H1 (cell line): Measurements from ENCODE around the gene TNPO2. TPM values are rescaled to one million over a fixed set of nuclear protein-coding genes. Genes with fewer than 3 reads are reported as not detected.
A peak's percentile ranks its signal among the peaks of the same experiment; 100 is the strongest.

Experiments
- CTCF ChIA-PET: fragments of 300-600 bp; sonication (Branson Sonifier 250); formaldehyde crosslinking; loops from one replicate; lab custom pipeline; 2021; ENCODE audit not compliant: partially characterized antibody; lab: Charles Lee
- POLR2A ChIA-PET: fragments of 300-600 bp; sonication (Branson Sonifier 250); formaldehyde crosslinking; loops from one replicate; lab custom pipeline; 2021; ENCODE audit warnings: inconsistent platforms; ENCODE audit not compliant: partially characterized antibody; lab: Charles Lee
- DNase-seq, 2 experiments: peaks; one replicate each; pipeline versions ENCODE4 v3.0.0 to v3.0.0-alpha.2; 2010 to 2022; ENCODE audit warnings: low spot score in 2 of 2, low read depth in 1 of 2, mixed read lengths in 1 of 2
- FAIRE-seq: peaks from 2 replicates; lab custom pipeline; 2011; peaks lifted over from hg19 to GRCh38; lab: Jason Lieb, UNC
- H2AFZ ChIP-seq: 2 replicates; pipeline ENCODE4 v1.8.1; 2012; ENCODE audit warnings: low read length, inconsistent platforms
- H2AK5ac ChIP-seq: 2 replicates; pipeline ENCODE4 v1.6.1; 2013; ENCODE audit warnings: low read depth, low read length
- H2BK120ac ChIP-seq: replicated peaks from 2 replicates; pipeline ENCODE3; 2013; ENCODE audit warnings: low read depth, low read length, inconsistent platforms
- H2BK12ac ChIP-seq: 2 replicates; pipeline ENCODE4 v1.6.1; 2013; ENCODE audit warnings: low read depth, low read length
- H2BK15ac ChIP-seq: 2 replicates; pipeline ENCODE4 v1.6.1; 2013; ENCODE audit warnings: low read length
- H2BK20ac ChIP-seq: 2 replicates; pipeline ENCODE4 v1.6.1; 2013; ENCODE audit warnings: low read length
- H2BK5ac ChIP-seq: 2 replicates; pipeline ENCODE4 v1.6.1; 2013; ENCODE audit warnings: low read depth, low read length
- H3K14ac ChIP-seq: 2 replicates; pipeline ENCODE4 v1.6.1; 2013; ENCODE audit warnings: inconsistent platforms; ENCODE audit not compliant: insufficient read length
- H3K18ac ChIP-seq: 2 replicates; pipeline ENCODE4 v1.6.1; 2013; ENCODE audit warnings: low read length; ENCODE audit errors: extremely low read depth
- H3K23ac ChIP-seq: 2 replicates; pipeline ENCODE4 v1.6.1; 2013; ENCODE audit warnings: inconsistent platforms; ENCODE audit not compliant: insufficient read length
- H3K23me2 ChIP-seq: 2 replicates; pipeline ENCODE4 v1.6.1; 2013; ENCODE audit warnings: low read depth, low read length
- H3K27ac ChIP-seq: 2 replicates; pipeline ENCODE4 v1.6.1; 2011; ENCODE audit warnings: low read depth, low read length, inconsistent platforms
- H3K27me3 ChIP-seq, 4 experiments: replicated peaks in 1 of 4; 1 replicate in 1 of 4; 2 replicates in 3 of 4; pipeline versions ENCODE4 v1.6.1 to v1.8.1; 2011 to 2013; ENCODE audit warnings: low read length in 3 of 4, mild to moderate bottlenecking in 3 of 4, inconsistent platforms in 2 of 4, mixed read lengths in 2 of 4, moderate library complexity in 1 of 4; ENCODE audit not compliant: control insufficient read depth in 3 of 4, insufficient read depth in 3 of 4; ENCODE audit errors: extremely low read depth in 1 of 4
- H3K36me3 ChIP-seq, 4 experiments: 2 replicates each; pipeline versions ENCODE4 v1.6.1 to v1.8.1; 2011 to 2013; ENCODE audit warnings: mild to moderate bottlenecking in 4 of 4, low read length in 3 of 4, moderate library complexity in 2 of 4, control low read depth in 1 of 4, inconsistent platforms in 1 of 4; ENCODE audit not compliant: insufficient read depth in 4 of 4, control insufficient read depth in 2 of 4
- H3K4ac ChIP-seq: replicated peaks from 2 replicates; pipeline ENCODE3; 2013; ENCODE audit warnings: low read length, low read depth, mixed read lengths, inconsistent platforms; ENCODE audit not compliant: insufficient read length
- H3K4me1 ChIP-seq, 4 experiments: replicated peaks in 1 of 4; 1 replicate in 1 of 4; 2 replicates in 3 of 4; pipeline versions ENCODE4 v1.6.1 to v1.8.1; 2011 to 2013; ENCODE audit warnings: low read length in 3 of 4, inconsistent platforms in 2 of 4, mixed read lengths in 1 of 4; ENCODE audit not compliant: insufficient read depth in 4 of 4, control insufficient read depth in 3 of 4
- H3K4me2 ChIP-seq, 2 experiments: 2 replicates each; pipeline versions ENCODE4 v1.6.1 to v1.8.1; 2011 to 2013; ENCODE audit warnings: low read depth in 2 of 2, low read length in 2 of 2, control low read depth in 1 of 2, inconsistent platforms in 1 of 2, mild to moderate bottlenecking in 1 of 2; ENCODE audit not compliant: insufficient read depth in 1 of 2
- H3K4me3 ChIP-seq, 4 experiments: fragments of 200-600, 300-600 bp in 1 of 4; sonication (generic), shearing (Covaris generic), sonication (Bioruptor Twin) in 1 of 4; 2 replicates each; pipeline versions ENCODE4 v1.5.1 to v1.8.1; 2011 to 2016; ENCODE audit warnings: low read length in 4 of 4, low read depth in 3 of 4, control low read depth in 2 of 4, inconsistent platforms in 2 of 4, mild to moderate bottlenecking in 2 of 4, mixed read lengths in 1 of 4, moderate library complexity in 1 of 4; ENCODE audit not compliant: insufficient read depth in 2 of 4; ENCODE audit errors: extremely low read depth in 1 of 4
- H3K56ac ChIP-seq: replicated peaks from 2 replicates; pipeline ENCODE3; 2013; ENCODE audit warnings: low read depth, mild to moderate bottlenecking, mixed read lengths, low read length, inconsistent platforms; ENCODE audit not compliant: insufficient read length
- H3K79me1 ChIP-seq: 2 replicates; pipeline ENCODE4 v1.6.1; 2013; ENCODE audit warnings: low read depth, low read length, control low read depth
- H3K79me2 ChIP-seq, 2 experiments: 2 replicates each; pipeline versions ENCODE4 v1.6.1 to v1.8.1; 2012 to 2013; ENCODE audit warnings: low read length in 2 of 2, mild to moderate bottlenecking in 2 of 2, inconsistent platforms in 1 of 2; ENCODE audit not compliant: insufficient read depth in 2 of 2, control insufficient read depth in 1 of 2
- H3K9ac ChIP-seq, 4 experiments: replicated peaks in 1 of 4; 1 replicate in 1 of 4; 2 replicates in 3 of 4; pipeline versions ENCODE4 v1.6.1 to v1.8.1; 2011 to 2013; ENCODE audit warnings: low read depth in 3 of 4, low read length in 3 of 4, control low read depth in 2 of 4, mild to moderate bottlenecking in 2 of 4, moderate library complexity in 2 of 4, inconsistent platforms in 1 of 4; ENCODE audit errors: extremely low read depth in 1 of 4
- H3K9me3 ChIP-seq, 2 experiments: 2 replicates each; pipeline versions ENCODE4 v1.6.1 to v1.8.1; 2012 to 2013; ENCODE audit warnings: mild to moderate bottlenecking in 2 of 2, moderate library complexity in 2 of 2, control low read depth in 1 of 2, inconsistent platforms in 1 of 2, low read depth in 1 of 2, low read length in 1 of 2, mixed read lengths in 1 of 2; ENCODE audit not compliant: insufficient read depth in 2 of 2
- H4K20me1 ChIP-seq, 2 experiments: replicated peaks in 1 of 2; 2 replicates each; pipeline versions ENCODE3 to v1.8.1; 2011 to 2013; ENCODE audit warnings: inconsistent platforms in 2 of 2, low read length in 2 of 2, mild to moderate bottlenecking in 1 of 2; ENCODE audit not compliant: insufficient read depth in 2 of 2, control insufficient read depth in 1 of 2
- H4K5ac ChIP-seq: 2 replicates; pipeline ENCODE4 v1.6.1; 2013; ENCODE audit warnings: low read length, low read depth, mixed read lengths, inconsistent platforms; ENCODE audit not compliant: insufficient read length
- H4K8ac ChIP-seq: 2 replicates; pipeline ENCODE4 v1.8.0; 2013; ENCODE audit warnings: mild to moderate bottlenecking, moderate library complexity, low read length, inconsistent platforms; ENCODE audit not compliant: insufficient read depth; ENCODE audit errors: extremely low read depth
- H4K91ac ChIP-seq: replicated peaks from 2 replicates; pipeline ENCODE3; 2013; ENCODE audit warnings: low read length, mixed read lengths, inconsistent platforms; ENCODE audit not compliant: insufficient read length
- GABPA ChIP-seq: IDR thresholded peaks from 2 replicates; pipeline ENCODE4 v1.6.1; 2011; ENCODE audit warnings: mild to moderate bottlenecking, low read length, moderate library complexity, borderline replicate concordance; ENCODE audit not compliant: insufficient read depth
- HDAC6 ChIP-seq: IDR thresholded peaks from one replicate; pipeline ENCODE4 v1.7.1; 2012; ENCODE audit warnings: low read depth, mild to moderate bottlenecking, inconsistent platforms, low read length, moderate library complexity
- KDM5A ChIP-seq: fragments of 200-600 bp; IDR thresholded peaks from 2 replicates; pipeline ENCODE4 v1.7.1; 2012; ENCODE audit warnings: mild to moderate bottlenecking, low read length, inconsistent platforms, mixed read lengths
- POLR2AphosphoS5 ChIP-seq: IDR thresholded peaks from 2 replicates; pipeline ENCODE4 v1.6.1; 2011; ENCODE audit warnings: low read depth, low read length
- SAP30 ChIP-seq: fragments of 300-600 bp; sonication (generic); IDR thresholded peaks from 2 replicates; pipeline ENCODE4 v1.7.1; 2012; ENCODE audit warnings: low read length, moderate library complexity, mild to moderate bottlenecking, inconsistent platforms; ENCODE audit not compliant: insufficient read depth, insufficient replicate concordance
- SIX5 ChIP-seq: IDR thresholded peaks from 2 replicates; pipeline ENCODE4 v1.6.1; 2011; ENCODE audit warnings: mild to moderate bottlenecking, low read depth, low read length
- TAF7 ChIP-seq: optimal IDR thresholded peaks from 2 replicates; pipeline ENCODE3; 2011; ENCODE audit warnings: low read depth, mild to moderate bottlenecking, inconsistent platforms, low read length, moderate library complexity, borderline replicate concordance
- TEAD4 ChIP-seq: IDR thresholded peaks from 2 replicates; pipeline ENCODE4 v1.6.1; 2012; ENCODE audit warnings: low read depth, low read length, inconsistent platforms, mixed read lengths
- WGBS, 2 experiments: shearing (Covaris generic) in 1 of 2; methylation state at CpG; one replicate each; pipeline versions ENCODE4 v1.1.6 to v1.1.7; 2013 to 2015; ENCODE audit warnings: low lambda C conversion rate in 2 of 2, mixed read lengths in 2 of 2, inconsistent platforms in 1 of 2, low coverage in 1 of 2, missing lambda C conversion rate in 1 of 2; ENCODE audit not compliant: insufficient replicate concordance in 2 of 2, insufficient coverage in 1 of 2, insufficient read length in 1 of 2; ENCODE audit errors: extremely low coverage in 1 of 2, missing lambda C conversion rate in 1 of 2; 5-methylcytosine and 5-hydroxymethylcytosine counted together
- polyA plus RNA-seq, 7 experiments: library from polyadenylated mRNA; depleted of rRNA in 3 of 7; stranded (reverse) in 5 of 7; unstranded in 2 of 7; fragments of >200 nt in 5 of 7; fragments of 200-250 nt in 2 of 7; gene quantifications; 1 replicate in 5 of 7; 2 replicates in 1 of 7; 4 replicates in 1 of 7; pipeline versions ENCODE4 v1.2.1 to v1.2.3, GENCODE V29; 2011 to 2013; ENCODE audit warnings: missing spikeins in 2 of 7, mixed read lengths in 2 of 7
- total RNA-seq: library from RNA; stranded (reverse); fragmentation: NEBNext Ultra II Directional; extraction: Animal tissue kit (Norgen Biotek cat#: 25700); gene quantifications from 2 replicates; pipeline ENCODE4 v1.2.1, GENCODE V29; 2021
- TF ChIP-seq, protein P1 (sequence below): IDR thresholded peaks from 2 replicates; pipeline ENCODE4 v1.6.1; 2012; ENCODE audit warnings: inconsistent platforms

TNPO2 gene
- total and polyA plus RNA-seq, 2 of the 8 experiments (the other 6 are each of a cell fraction or from before 2014, with no cell fraction given), result 112 to 121 TPM

DNA sequence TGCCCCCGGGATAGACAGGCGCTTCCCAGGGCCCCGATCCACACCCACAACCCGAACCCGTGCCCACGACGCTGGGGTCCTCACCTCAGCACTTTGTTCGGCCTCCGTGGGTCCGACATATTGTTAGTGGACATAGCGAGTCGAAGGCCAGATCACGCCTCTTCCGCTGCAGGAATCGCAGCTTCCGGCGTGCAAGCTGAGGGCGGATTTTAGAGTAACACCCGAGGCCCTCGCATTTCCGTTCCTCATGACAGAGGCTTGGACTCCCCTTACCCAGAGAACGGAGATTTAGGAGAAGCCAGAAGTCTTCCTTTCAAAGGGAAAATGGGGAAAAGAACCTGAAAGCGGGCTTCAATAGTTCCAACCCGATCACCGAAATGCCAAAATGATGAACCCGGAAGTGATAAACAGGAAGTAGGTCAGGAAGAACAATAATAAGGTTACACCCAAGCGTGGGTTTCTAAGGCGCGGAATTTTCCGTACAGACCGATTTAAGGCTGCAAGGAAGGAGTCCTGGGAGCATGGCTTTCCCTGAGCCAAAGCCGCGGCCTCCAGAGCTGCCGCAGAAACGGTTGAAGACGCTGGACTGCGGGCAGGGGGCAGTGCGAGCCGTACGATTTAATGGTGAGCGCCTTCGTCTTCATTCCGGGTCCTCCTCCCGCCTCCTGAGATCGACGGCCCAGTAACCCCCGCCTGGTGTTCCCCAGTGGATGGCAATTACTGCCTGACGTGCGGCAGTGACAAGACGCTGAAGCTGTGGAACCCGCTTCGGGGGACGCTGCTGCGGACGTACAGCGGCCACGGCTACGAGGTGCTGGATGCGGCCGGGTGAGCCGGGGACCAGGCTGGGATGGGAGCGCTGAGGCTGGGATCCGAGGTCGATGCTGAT is 54.2 kb downstream of the TNPO2 start:
- Histone ChIP-seq H3K79me2 (peaks cover 0 to 22% of the 10 kb centered on the region in 2 experiments; a peak in 1 of 4 replicates), H2BK120ac (no peak overlapping the region), H3K36me3 (peaks cover 7 to 18% (median 14%) of the 10 kb centered on the region in 4 experiments; a peak in 7 of 8 replicates), H2BK5ac (peak overlapping the region; percentile 62; the same call in 1 of the 2 replicates), H2BK15ac (no peak overlapping the region), H4K91ac (peak overlapping the region; percentile 15), H3K14ac (no peak overlapping the region), H3K23me2 (peaks cover 24% of the 10 kb centered on the region), H3K79me1 (peaks cover 4% of the 10 kb centered on the region; the same call in 1 of the 2 replicates), H3K9ac (peak overlapping the region; percentile 81 to 94 (median 86)), H2BK20ac (no peak overlapping the region), H3K23ac (no peak overlapping the region), H3K27ac (peak overlapping the region; percentile 99), H3K4me1 (peaks cover 3 to 22% (median 6%) of the 10 kb centered on the region in 4 experiments), H2AK5ac (no peak overlapping the region), H3K9me3 (no peaks in the 10 kb centered on the region), H3K18ac (no peak overlapping the region; the same call in 1 of the 2 replicates), H3K4me2 (peak overlapping the region; percentile 86 to 95), H3K56ac (no peak overlapping the region), H3K4me3 (peak overlapping the region; percentile 78 to 95 (median 85)), H4K20me1 (peaks cover 3 to 18% of the 10 kb centered on the region in 2 experiments), H3K4ac (no peak overlapping the region), H4K8ac (peak overlapping the region; percentile 98), H4K5ac (peak overlapping the region; percentile 73), H2BK12ac (no peak overlapping the region), H3K27me3 (no peaks in the 10 kb centered on the region; a peak in 1 of 7 replicates), H2AFZ (peak overlapping the region; percentile 98)
- FAIRE-seq (no peak), DNase-seq (peak in 1 of 2 experiments; percentile 81)
- CTCF ChIA-PET, result interaction anchor here (0.8 to 1.4 kb wide), 5 partner anchors 8 to 123 kb away, joined by 3 to 4 read pairs (median 3); no protein-coding TSS in a partner anchor
- 4% methylated on average over 52 of the region's 64 CpGs; no CpG with 5 or more reads in 1 of the 2 experiments for WGBS, 2 experiments
- POLR2A ChIA-PET, result interaction anchor here (0.6 to 5.3 kb wide), 16 partner anchors 8 to 185 kb away, joined by 3 to 23 read pairs (median 4); partner anchors contain the start of genes DHPS, GET3, TNPO2 and TRIR
- peak; percentile 90 for TF ChIP-seq KDM5A
- TF ChIP-seq GABPA, result peak; percentile 98
- TF ChIP-seq HDAC6, result no peak
- TF ChIP-seq SAP30, result peak; percentile 97
- TF ChIP-seq, protein P1, sequence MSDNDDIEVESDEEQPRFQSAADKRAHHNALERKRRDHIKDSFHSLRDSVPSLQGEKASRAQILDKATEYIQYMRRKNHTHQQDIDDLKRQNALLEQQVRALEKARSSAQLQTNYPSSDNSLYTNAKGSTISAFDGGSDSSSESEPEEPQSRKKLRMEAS, result no peak
- peak; percentile 35 for TF ChIP-seq TAF7
- TF ChIP-seq TEAD4, result 0 out of 2 replicates have a peak, but pooled peaks have one; percentile 15
- TF ChIP-seq POLR2AphosphoS5, result peak; percentile 71
- TF ChIP-seq SIX5, result peak; percentile 26; the same call in 1 of the 2 replicates
